Measurements from ENCODE around the gene KLF18. TPM values are rescaled to one million over a fixed set of nuclear protein-coding genes. Genes with fewer than 3 reads are reported as not detected.

The KLF18 gene
- polyA plus RNA-seq, 3 donors = not detected

- 100% methylated on average over 1 of the region's 1 CpG for WGBS (ENCODE audit: insufficient coverage)
- Histone ChIP-seq H3K9ac (ENCODE audit: insufficient read depth, low read length, poor library complexity, severe bottlenecking) (no peak overlapping the region), H2AFZ (ENCODE audit: insufficient read depth, low read depth, low read length, poor library complexity, severe bottlenecking) (no peak overlapping the region), H4K20me1 (ENCODE audit: insufficient read depth, low read length) (no peaks in the 10 kb centered on the region), H3K79me2 (ENCODE audit: insufficient read depth, low read length) (no peaks in the 10 kb centered on the region), H3K27me3 (ENCODE audit: control insufficient read depth in 2 of 2, insufficient read depth in 2 of 2, low read length in 2 of 2) (no peaks in the 10 kb centered on the region), H3K4me2 (replicated peaks; ENCODE audit: extremely low read depth, low read length, poor library complexity, severe bottlenecking) (no peak overlapping the region), H3K27ac (ENCODE audit: low read depth in 1 of 2, low read length in 2 of 2) (no peak overlapping the region), H3K9me3 (replicated peaks in 1 of 2; ENCODE audit: control insufficient read depth in 1 of 2, insufficient read depth in 1 of 2, low read length in 2 of 2) (no peaks in the 10 kb centered on the region), H3K36me3 (replicated peaks in 1 of 2; ENCODE audit: control insufficient read depth in 1 of 2, insufficient read depth in 2 of 2, low read length in 2 of 2) (no peaks in the 10 kb centered on the region), H3K4me3 (replicated peaks in 1 of 3; ENCODE audit: low read depth in 2 of 3, low read length in 3 of 3) (no peak overlapping the region), H3K4me1 (ENCODE audit: control insufficient read depth in 1 of 2, insufficient read depth in 2 of 2, low read length in 2 of 2) (no peaks in the 10 kb centered on the region)
- Mint-ChIP-seq H3K4me1 (no peaks in the 10 kb centered on the region), H3K4me3 (no peak overlapping the region), H3K27ac (no peak overlapping the region), H3K36me3 (no peaks in the 10 kb centered on the region), H3K9me3 (peaks cover 0 to 7% (median 2%) of the 10 kb centered on the region in 7 donors), H3K27me3 (ENCODE audit: low read depth in 3 of 3) (peaks cover under 1 to 13% (median 2%) of the 10 kb centered on the region in 3 donors)
- intact Hi-C loops (cut with micrococcal nuclease) = no loop called here
- DNase-seq = no peak
- no peak for TF ChIP-seq CTCF (IDR thresholded peaks at IDR 0.05)
Measured at GRCh38 chr1:44157903-44158302, 16.5 kb upstream of the KLF18 start.

- Mint-ChIP-seq H3K9me3 (no peaks in the 10 kb centered on the region), H3K36me3 (no peaks in the 10 kb centered on the region), H3K4me1 (no peaks in the 10 kb centered on the region), H3K27me3 (ENCODE audit: low read depth in 3 of 3) (peaks cover 5 to 12% (median 10%) of the 10 kb centered on the region in 3 donors), H3K27ac (no peak overlapping the region), H3K4me3 (no peak overlapping the region)
- H3K4me2 ChIP-seq (replicated peaks; ENCODE audit: extremely low read depth, low read length, poor library complexity, severe bottlenecking) = no peak overlapping the region
- H3K27ac ChIP-seq (ENCODE audit: low read depth in 1 of 2, low read length in 2 of 2) = no peak overlapping the region
- no peaks in the 10 kb centered on the region for H3K79me2 ChIP-seq (ENCODE audit: insufficient read depth, low read length)
- no peaks in the 10 kb centered on the region for H3K9me3 ChIP-seq (replicated peaks in 1 of 2; ENCODE audit: control insufficient read depth in 1 of 2, insufficient read depth in 1 of 2, low read length in 2 of 2)
- no peak overlapping the region for H2AFZ ChIP-seq (ENCODE audit: insufficient read depth, low read depth, low read length, poor library complexity, severe bottlenecking)
- no peak overlapping the region for H3K9ac ChIP-seq (ENCODE audit: insufficient read depth, low read length, poor library complexity, severe bottlenecking)
- TF ChIP-seq CTCF (IDR thresholded peaks at IDR 0.05) = no peak
- WGBS (ENCODE audit: insufficient coverage) = no CpG with 5 or more reads among the region's 3 CpGs
- DNase-seq = no peak
- H3K4me3 ChIP-seq (replicated peaks in 1 of 3; ENCODE audit: low read depth in 2 of 3, low read length in 3 of 3) = no peak overlapping the region
- H4K20me1 ChIP-seq (ENCODE audit: insufficient read depth, low read length) = no peaks in the 10 kb centered on the region
- no peaks in the 10 kb centered on the region for H3K4me1 ChIP-seq (ENCODE audit: control insufficient read depth in 1 of 2, insufficient read depth in 2 of 2, low read length in 2 of 2)
- H3K36me3 ChIP-seq (replicated peaks in 1 of 2; ENCODE audit: control insufficient read depth in 1 of 2, insufficient read depth in 2 of 2, low read length in 2 of 2) = no peaks in the 10 kb centered on the region
- intact Hi-C loops (cut with micrococcal nuclease) = no loop called here
- H3K27me3 ChIP-seq (ENCODE audit: control insufficient read depth in 2 of 2, insufficient read depth in 2 of 2, low read length in 2 of 2) = peaks cover 0 to 3% of the 10 kb centered on the region in 2 donors
Measured at GRCh38 chr1:44154049-44154448, 12.6 kb upstream of the KLF18 start.

All from CD14-positive monocyte (primary cell).